GM21528 (cell line): ENCODE measurements around the gene MYO18A.
A peak's percentile ranks its signal among the peaks of the same experiment; 100 is the strongest.
"Not testable (repeated sequence)": the region's sequence is repeated elsewhere in the genome, so short reads cannot be mapped to it uniquely, and the experiment has no call there.

Source experiments
- ATAC-seq: cut with Tn5 transposase; IDR thresholded peaks from one replicate; pipeline ENCODE4 v1.9.1; 2021; ENCODE audit warnings: mild to moderate bottlenecking, moderate library complexity; ENCODE audit not compliant: unreplicated experiment, low FRiP score

MYO18A gene

GRCh38 chr17:29180034-29180787 is at the start of gene MYO18A:
MYO18A (minus strand) TSS chr17:29180398; CDS start chr17:29166940, 13,458 bp downstream.
- peak; percentile 81 for ATAC-seq

- ATAC-seq, result no peak
Observed at GRCh38 chr17:29225396-29225795, 45.2 kb upstream of the MYO18A start.

- not testable (repeated sequence) for ATAC-seq
Observed at GRCh38 chr17:29221338-29221737, 41.1 kb upstream of the MYO18A start.

GRCh38 chr17:29219378-29220047 is 39.3 kb upstream of the MYO18A start:
- ATAC-seq, result peak; percentile 54

GRCh38 chr17:29216856-29217255 is 36.7 kb upstream of the MYO18A start:
- no peak for ATAC-seq

- ATAC-seq, result no peak
Observed at GRCh38 chr17:29216181-29216580, 36.0 kb upstream of the MYO18A start.

- ATAC-seq, result no peak
Observed at GRCh38 chr17:29215717-29216116, 35.5 kb upstream of the MYO18A start.

- no peak for ATAC-seq
Observed at GRCh38 chr17:29215174-29215573, 35.0 kb upstream of the MYO18A start.

- no peak for ATAC-seq
Observed at GRCh38 chr17:29214215-29215146, 34.3 kb upstream of the MYO18A start.

GRCh38 chr17:29212681-29213121 is 32.5 kb upstream of the MYO18A start:
- no peak for ATAC-seq

- no peak for ATAC-seq
Observed at GRCh38 chr17:29212094-29212631, 32.0 kb upstream of the MYO18A start.

- no peak for ATAC-seq
Observed at GRCh38 chr17:29210879-29211278, 30.7 kb upstream of the MYO18A start.

- ATAC-seq, result no peak
Observed at GRCh38 chr17:29209073-29209472, 28.9 kb upstream of the MYO18A start.

- ATAC-seq, result no peak
Observed at GRCh38 chr17:29207975-29208374, 27.8 kb upstream of the MYO18A start.

- no peak for ATAC-seq
Observed at GRCh38 chr17:29205047-29205446, 24.8 kb upstream of the MYO18A start.

GRCh38 chr17:29204068-29204804 is 24.0 kb upstream of the MYO18A start:
- not testable (repeated sequence) for ATAC-seq

- ATAC-seq, result no peak
Observed at GRCh38 chr17:29197516-29198272, 17.5 kb upstream of the MYO18A start.

- no peak for ATAC-seq
Observed at GRCh38 chr17:29196769-29197515, 16.7 kb upstream of the MYO18A start.
